ENCODE data around the gene DUSP16.

The DUSP16 gene

DNA sequence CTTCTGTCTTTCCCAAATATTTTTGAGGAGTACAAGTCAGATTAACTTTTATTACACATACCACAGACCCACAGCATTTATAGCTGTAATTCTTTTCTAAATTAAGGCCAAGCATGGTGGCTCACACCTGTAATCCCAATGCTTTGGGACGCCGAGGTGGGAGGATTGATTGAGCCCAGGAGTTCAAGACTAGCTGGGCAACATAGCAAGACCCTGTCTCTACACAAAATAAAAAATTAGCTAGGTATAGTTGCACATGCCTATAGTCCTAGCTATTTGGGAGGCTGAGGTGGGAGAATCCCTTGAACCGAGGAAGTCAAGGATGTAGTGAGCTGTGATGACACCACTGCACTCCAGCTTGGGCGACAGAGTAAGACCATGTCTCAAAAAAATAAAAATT is 7.0 kb downstream of the DUSP16 start:
- TF ChIP-seq, protein P1, sequence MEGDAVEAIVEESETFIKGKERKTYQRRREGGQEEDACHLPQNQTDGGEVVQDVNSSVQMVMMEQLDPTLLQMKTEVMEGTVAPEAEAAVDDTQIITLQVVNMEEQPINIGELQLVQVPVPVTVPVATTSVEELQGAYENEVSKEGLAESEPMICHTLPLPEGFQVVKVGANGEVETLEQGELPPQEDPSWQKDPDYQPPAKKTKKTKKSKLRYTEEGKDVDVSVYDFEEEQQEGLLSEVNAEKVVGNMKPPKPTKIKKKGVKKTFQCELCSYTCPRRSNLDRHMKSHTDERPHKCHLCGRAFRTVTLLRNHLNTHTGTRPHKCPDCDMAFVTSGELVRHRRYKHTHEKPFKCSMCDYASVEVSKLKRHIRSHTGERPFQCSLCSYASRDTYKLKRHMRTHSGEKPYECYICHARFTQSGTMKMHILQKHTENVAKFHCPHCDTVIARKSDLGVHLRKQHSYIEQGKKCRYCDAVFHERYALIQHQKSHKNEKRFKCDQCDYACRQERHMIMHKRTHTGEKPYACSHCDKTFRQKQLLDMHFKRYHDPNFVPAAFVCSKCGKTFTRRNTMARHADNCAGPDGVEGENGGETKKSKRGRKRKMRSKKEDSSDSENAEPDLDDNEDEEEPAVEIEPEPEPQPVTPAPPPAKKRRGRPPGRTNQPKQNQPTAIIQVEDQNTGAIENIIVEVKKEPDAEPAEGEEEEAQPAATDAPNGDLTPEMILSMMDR (IDR thresholded peaks at IDR 0.05; ENCODE audit: low read length), result no peak
- TF ChIP-seq EZH2phosphoT487 (IDR thresholded peaks at IDR 0.05; ENCODE audit: low read length), result no peak
- TF ChIP-seq EZH2 (optimal IDR thresholded peaks at IDR 0.05; ENCODE audit: low read depth, low read length), result no peak
- H3K4me2 ChIP-seq (ENCODE audit: low read depth, low read length), result no peak overlapping the region
- H3F3A ChIP-seq (ENCODE audit: insufficient read depth, low read length), result no peaks in the 10 kb centered on the region
- no peaks in the 10 kb centered on the region for H4K20me1 ChIP-seq (ENCODE audit: insufficient read depth, low read length)
- 0 out of 2 replicates have a peak, but pooled peaks cover 4% of the 10 kb centered on the region for H3K4me1 ChIP-seq (ENCODE audit: low read length)
- no peaks in the 10 kb centered on the region for H3K9me2 ChIP-seq (replicated peaks; ENCODE audit: insufficient read depth, low read length)
- no peak overlapping the region for H3K9ac ChIP-seq (ENCODE audit: low read length)
- H3K36me3 ChIP-seq (replicated peaks; ENCODE audit: insufficient read depth, low read length), result no peaks in the 10 kb centered on the region
- H3K27ac ChIP-seq (ENCODE audit: low read length), result no peak overlapping the region
- no peak for DNase-seq
- no peaks in the 10 kb centered on the region for H3K27me3 ChIP-seq (replicated peaks; ENCODE audit: insufficient read depth, low read length)
- no peaks in the 10 kb centered on the region for H3K9me3 ChIP-seq (replicated peaks; ENCODE audit: insufficient read depth, low read length)
- H3K79me2 ChIP-seq (ENCODE audit: low read length), result peaks cover 53% of the 10 kb centered on the region
- H3K4me3 ChIP-seq (ENCODE audit: low read length), result no peak overlapping the region
- no peak overlapping the region for H2AFZ ChIP-seq (ENCODE audit: low read length)

DNA sequence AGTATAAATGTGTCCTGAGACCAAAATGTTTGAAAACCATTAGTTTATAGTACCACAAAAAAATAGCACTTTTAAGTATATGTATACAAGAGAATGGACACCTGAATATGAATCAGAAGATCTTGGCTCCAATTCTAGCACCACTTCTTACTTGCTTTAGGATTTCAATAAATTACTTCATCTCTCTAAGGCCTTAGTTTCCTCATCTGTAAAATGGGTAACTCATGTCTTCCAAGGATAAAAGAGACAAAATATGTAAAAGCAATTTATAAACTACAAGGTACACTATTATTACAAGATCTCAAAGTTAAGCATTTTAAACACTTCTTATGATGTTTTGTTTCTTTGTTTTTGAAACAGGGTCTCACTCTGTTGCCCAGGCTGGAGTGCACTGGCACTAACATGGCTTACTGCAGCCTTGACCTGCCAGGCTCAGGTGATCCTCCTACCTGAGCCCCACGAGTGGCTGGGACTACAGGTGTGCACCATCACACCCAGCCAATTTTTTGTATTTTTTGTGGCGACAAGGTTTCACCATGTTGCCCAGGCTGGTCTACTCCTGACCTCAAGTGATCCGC is 9.4 kb downstream of the DUSP16 start:
- Histone ChIP-seq H3K27me3 (replicated peaks; ENCODE audit: insufficient read depth, low read length) (no peaks in the 10 kb centered on the region), H3K79me2 (ENCODE audit: low read length) (peaks cover 30% of the 10 kb centered on the region), H3K36me3 (replicated peaks; ENCODE audit: insufficient read depth, low read length) (no peaks in the 10 kb centered on the region), H3K9ac (ENCODE audit: low read length) (no peak overlapping the region), H3K4me1 (ENCODE audit: low read length) (no peaks in the 10 kb centered on the region), H3K4me2 (ENCODE audit: low read depth, low read length) (no peak overlapping the region), H3K4me3 (ENCODE audit: low read length) (no peak overlapping the region), H3K9me2 (replicated peaks; ENCODE audit: insufficient read depth, low read length) (no peaks in the 10 kb centered on the region), H3F3A (ENCODE audit: insufficient read depth, low read length) (no peaks in the 10 kb centered on the region), H3K9me3 (replicated peaks; ENCODE audit: insufficient read depth, low read length) (no peaks in the 10 kb centered on the region), H2AFZ (ENCODE audit: low read length) (no peak overlapping the region), H4K20me1 (ENCODE audit: insufficient read depth, low read length) (no peaks in the 10 kb centered on the region), H3K27ac (ENCODE audit: low read length) (no peak overlapping the region)
- DNase-seq, result no peak
- TF ChIP-seq, protein P1 (IDR thresholded peaks at IDR 0.05; ENCODE audit: low read length), result no peak
- TF ChIP-seq EZH2 (optimal IDR thresholded peaks at IDR 0.05; ENCODE audit: low read depth, low read length) (no peak), EZH2phosphoT487 (IDR thresholded peaks at IDR 0.05; ENCODE audit: low read length) (no peak)

GRCh38 chr12:12551115-12551514 is 11.5 kb downstream of the DUSP16 start:
- Histone ChIP-seq H2AFZ (ENCODE audit: low read length) (no peak overlapping the region), H3K36me3 (replicated peaks; ENCODE audit: insufficient read depth, low read length) (no peaks in the 10 kb centered on the region), H3K4me3 (ENCODE audit: low read length) (no peak overlapping the region), H3F3A (ENCODE audit: insufficient read depth, low read length) (no peaks in the 10 kb centered on the region), H3K4me1 (ENCODE audit: low read length) (no peaks in the 10 kb centered on the region), H3K27me3 (replicated peaks; ENCODE audit: insufficient read depth, low read length) (no peaks in the 10 kb centered on the region), H3K9ac (ENCODE audit: low read length) (no peak overlapping the region), H3K9me3 (replicated peaks; ENCODE audit: insufficient read depth, low read length) (no peaks in the 10 kb centered on the region), H4K20me1 (ENCODE audit: insufficient read depth, low read length) (no peaks in the 10 kb centered on the region), H3K4me2 (ENCODE audit: low read depth, low read length) (no peak overlapping the region), H3K9me2 (replicated peaks; ENCODE audit: insufficient read depth, low read length) (no peaks in the 10 kb centered on the region), H3K79me2 (ENCODE audit: low read length) (peaks cover 19% of the 10 kb centered on the region), H3K27ac (ENCODE audit: low read length) (no peak overlapping the region)
- no peak for DNase-seq
- TF ChIP-seq EZH2 (optimal IDR thresholded peaks at IDR 0.05; ENCODE audit: low read depth, low read length) (no peak), EZH2phosphoT487 (IDR thresholded peaks at IDR 0.05; ENCODE audit: low read length) (no peak)
- TF ChIP-seq, protein P1 (IDR thresholded peaks at IDR 0.05; ENCODE audit: low read length), result no peak

All from MM.1S (cell line).